D721Med (cell line): ENCODE results near the gene FYN.

Source experiments
- DNase-seq: peaks from one replicate; pipeline ENCODE4 v3.0.0; 2011; ENCODE audit warnings: low spot score; ENCODE audit not compliant: insufficient read length
- FAIRE-seq: peaks from 2 replicates; lab custom pipeline; 2011; peaks lifted over from hg19 to GRCh38; lab: Jason Lieb, UNC
- CTCF ChIP-seq: IDR thresholded peaks from 2 replicates; pipeline ENCODE4 v1.5.1; 2012; ENCODE audit warnings: mild to moderate bottlenecking, control low read depth; ENCODE audit not compliant: insufficient read depth; ENCODE audit errors: missing control alignments

Gene FYN

GRCh38 chr6:111723412-111723970 is 149.8 kb downstream of the FYN start:
- FAIRE-seq: no peak
- no peak for DNase-seq
- no peak for TF ChIP-seq CTCF

GRCh38 chr6:111722179-111722731 is 151.0 kb downstream of the FYN start:
- DNase-seq: no peak
- no peak for FAIRE-seq
- TF ChIP-seq CTCF: no peak

- no peak for FAIRE-seq
- TF ChIP-seq CTCF: peak; percentile 34
- DNase-seq: no peak
These were observed 151.5 kb downstream of the FYN start for GRCh38 chr6:111721753-111722154.

GRCh38 chr6:111720931-111721496 is 152.2 kb downstream of the FYN start:
- DNase-seq: no peak
- FAIRE-seq: no peak
- no peak for TF ChIP-seq CTCF

GRCh38 chr6:111718990-111719389 is 154.3 kb downstream of the FYN start:
- DNase-seq: no peak
- TF ChIP-seq CTCF: no peak
- FAIRE-seq: no peak

GRCh38 chr6:111718326-111718725 is 154.9 kb downstream of the FYN start:
- FAIRE-seq (no peak), DNase-seq (no peak)
- TF ChIP-seq CTCF: no peak

GRCh38 chr6:111717621-111718020 is 155.6 kb downstream of the FYN start:
- DNase-seq: no peak
- TF ChIP-seq CTCF: no peak
- no peak for FAIRE-seq
